Erythroblast (primary cell): Measurements from ENCODE around the gene CCR9.

Experiments used
- GATA1 ChIP-seq: IDR thresholded peaks from 2 replicates; pipeline ENCODE4 v1.6.1; 2011; ENCODE audit warnings: low read depth, mild to moderate bottlenecking, control low read depth, low read length, moderate library complexity
- POLR2A ChIP-seq: IDR thresholded peaks from 2 replicates; pipeline ENCODE4 v1.6.1; 2011; ENCODE audit warnings: mild to moderate bottlenecking, low read length

DNA sequence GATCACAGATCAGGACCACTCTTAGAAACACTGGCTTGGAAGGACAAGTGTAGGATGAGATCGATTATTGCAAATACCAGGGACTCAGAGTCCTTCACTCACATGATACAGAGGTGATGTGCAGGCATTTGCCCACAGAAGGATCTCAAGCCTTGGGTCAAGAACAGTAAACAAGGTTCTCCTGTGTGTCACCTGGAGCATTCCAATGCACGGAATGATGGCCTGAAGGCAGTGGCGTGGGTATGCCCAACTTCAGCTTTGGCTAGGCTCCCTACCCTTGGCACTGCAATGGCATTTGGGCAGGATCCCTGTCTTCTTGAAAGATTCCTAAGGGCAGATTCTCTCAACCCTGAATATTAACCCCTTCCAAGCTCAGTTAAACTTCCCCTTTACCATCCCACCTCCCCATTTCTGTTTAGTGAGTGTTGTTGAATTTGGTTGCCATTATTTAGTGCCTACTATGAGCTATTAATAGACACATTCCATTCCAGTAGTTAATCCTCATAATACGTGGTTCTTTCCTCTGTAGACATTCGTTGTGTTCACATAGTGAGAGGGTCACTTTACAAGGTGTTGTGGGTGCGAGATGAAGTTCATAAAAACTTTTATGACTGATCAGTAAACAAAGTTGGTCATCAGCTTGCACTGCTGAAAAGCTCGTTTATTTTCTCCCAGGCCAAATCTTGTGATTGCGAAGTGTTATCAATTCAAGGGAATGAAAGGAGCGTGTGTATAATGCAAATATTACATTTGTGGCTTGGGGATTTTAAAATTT lies 43.3 kb upstream of the CCR9 start:
- TF ChIP-seq POLR2A (no peak), GATA1 (no peak)
